Neural progenitor cell (in vitro differentiated cells): ENCODE measurements around the gene TSGA10IP.

Experiments
- CTCF ChIP-seq: fragments of 200-600 bp; sonication (generic); IDR thresholded peaks from 2 replicates; pipeline ENCODE4 v1.5.1; 2017; ENCODE audit warnings: antibody characterized with exemption, mild to moderate bottlenecking
- EZH2 ChIP-seq: fragments of 200-600 bp; sonication (generic); IDR thresholded peaks from 2 replicates; pipeline ENCODE4 v1.6.1; 2017; ENCODE audit warnings: antibody characterized with exemption, mild to moderate bottlenecking, moderate library complexity

GRCh38 chr11:66004186-66004585, 58.9 kb downstream of the TSGA10IP start:
- TF ChIP-seq CTCF, result no peak
- no peak for TF ChIP-seq EZH2
